HepG2 (cell line): ENCODE measurements around the gene KLRG1. TPM values are rescaled to one million over a fixed set of nuclear protein-coding genes. Genes with fewer than 3 reads are reported as not detected.

Experiments used
- ESRRA ChIP-seq: sonication (generic); formaldehyde crosslinking; IDR thresholded peaks from 2 replicates; pipeline ENCODE4 v1.5.1; 2020; ENCODE audit warnings: mild to moderate bottlenecking, low read depth, missing genetic modification reagents
- GATAD2A ChIP-seq: IDR thresholded peaks from 2 replicates; pipeline ENCODE4 v1.6.1; 2016
- GZF1 ChIP-seq: sonication (generic); formaldehyde crosslinking; IDR thresholded peaks from 2 replicates; pipeline ENCODE4 v1.5.1; 2020; ENCODE audit warnings: mild to moderate bottlenecking, missing genetic modification reagents
- KDM2A ChIP-seq: sonication (generic); formaldehyde crosslinking; IDR thresholded peaks from 2 replicates; pipeline ENCODE4 v1.4.0; 2020; ENCODE audit warnings: low read depth, missing genetic modification reagents, borderline replicate concordance
- MTF1 ChIP-seq: sonication (generic); formaldehyde crosslinking; IDR thresholded peaks from 2 replicates; pipeline ENCODE4 v1.5.0; 2020; ENCODE audit warnings: missing genetic modification reagents
- NFKBIZ ChIP-seq: IDR thresholded peaks from 2 replicates; pipeline ENCODE4 v1.6.1; 2018; ENCODE audit warnings: missing genetic modification reagents, missing compliant biosample characterization
- ZBTB3 ChIP-seq: sonication (generic); formaldehyde crosslinking; IDR thresholded peaks from 2 replicates; pipeline ENCODE4 v1.4.0; 2020; ENCODE audit warnings: low read depth, mild to moderate bottlenecking, moderate library complexity, missing genetic modification reagents, borderline replicate concordance
- polyA plus RNA-seq, 8 experiments: library from polyadenylated mRNA; depleted of rRNA in 3 of 8; stranded (reverse) in 7 of 8; unstranded in 1 of 8; fragments of >200 nt; fragmentation: Illumina TruSeq in 4 of 8; extraction: Trizol in 4 of 8; gene quantifications; 2 replicates each; pipeline versions ENCODE4 v1.2.1 to v1.2.3, GENCODE V29; 2011 to 2016; ENCODE audit warnings: low read depth in 4 of 8, missing spikeins in 1 of 8, mixed read lengths in 1 of 8; ENCODE audit not compliant: insufficient read depth in 1 of 8
- total RNA-seq, 5 experiments: library from RNA; depleted of rRNA; stranded (reverse); fragments of >200 nt; fragmentation: Illumina TruSeq; extraction: Trizol; gene quantifications; 2 replicates each; pipeline ENCODE4 v1.2.3, GENCODE V29; 2016; ENCODE audit warnings: low read depth in 1 of 5
- TF ChIP-seq, protein P1 (sequence below): sonication (generic); formaldehyde crosslinking; IDR thresholded peaks from 2 replicates; pipeline ENCODE4 v1.5.0; 2020; ENCODE audit warnings: mild to moderate bottlenecking, low read depth, missing genetic modification reagents, borderline replicate concordance
- TF ChIP-seq, protein P2 (sequence below): sonication (generic); formaldehyde crosslinking; IDR thresholded peaks from 2 replicates; pipeline ENCODE4 v1.5.1; 2020; ENCODE audit warnings: mild to moderate bottlenecking, missing genetic modification reagents, borderline replicate concordance

KLRG1 gene
- total and polyA plus RNA-seq, 2 of the 13 experiments (the other 11 are each of a cell fraction or from before 2014, with no cell fraction given), result 1.2 to 1.7 TPM

DNA sequence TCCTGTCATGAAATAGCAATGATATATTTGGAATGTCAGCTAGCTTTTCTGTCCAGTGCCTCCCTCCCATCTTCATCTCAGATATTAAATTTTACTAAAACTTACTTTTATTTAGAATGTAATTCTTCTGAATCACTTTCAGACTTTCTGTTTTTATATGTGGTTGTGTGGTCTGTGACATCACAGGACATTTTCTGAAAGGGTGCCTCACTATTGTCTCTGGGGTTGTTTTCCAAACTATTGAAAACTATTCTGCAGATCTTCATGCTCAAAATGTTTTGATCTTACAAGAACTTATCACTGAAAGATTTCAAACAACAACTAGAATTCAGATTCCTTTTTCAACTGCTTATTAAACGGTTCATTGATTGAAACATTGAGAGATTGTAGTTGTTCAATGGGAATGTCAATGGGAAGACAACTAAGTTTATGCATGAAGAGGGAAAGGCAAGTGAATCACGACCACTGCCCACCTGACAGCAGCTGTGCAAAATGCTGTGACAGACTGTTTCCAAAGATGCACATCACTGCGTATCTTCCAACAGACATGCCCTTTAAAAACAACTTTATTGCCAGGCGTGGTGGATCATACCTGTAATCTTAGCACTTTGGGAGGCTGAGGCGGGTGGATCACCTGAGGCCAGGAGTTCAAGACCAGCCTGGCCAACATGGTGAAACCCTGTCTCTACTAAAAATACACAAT, 51.3 kb downstream of the KLRG1 start (continued):
- no peak for TF ChIP-seq GZF1 (CRISPR knock-in tag)
- no peak for TF ChIP-seq GATAD2A (CRISPR knock-in tag)
- TF ChIP-seq, protein P1, sequence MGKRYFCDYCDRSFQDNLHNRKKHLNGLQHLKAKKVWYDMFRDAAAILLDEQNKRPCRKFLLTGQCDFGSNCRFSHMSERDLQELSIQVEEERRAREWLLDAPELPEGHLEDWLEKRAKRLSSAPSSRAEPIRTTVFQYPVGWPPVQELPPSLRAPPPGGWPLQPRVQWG (CRISPR knock-in tag), result no peak
- no peak for TF ChIP-seq KDM2A (CRISPR knock-in tag)
- TF ChIP-seq ZBTB3 (CRISPR knock-in tag), result no peak
- TF ChIP-seq ESRRA (CRISPR knock-in tag), result no peak
- TF ChIP-seq NFKBIZ (CRISPR knock-in tag), result no peak
- TF ChIP-seq, protein P2, sequence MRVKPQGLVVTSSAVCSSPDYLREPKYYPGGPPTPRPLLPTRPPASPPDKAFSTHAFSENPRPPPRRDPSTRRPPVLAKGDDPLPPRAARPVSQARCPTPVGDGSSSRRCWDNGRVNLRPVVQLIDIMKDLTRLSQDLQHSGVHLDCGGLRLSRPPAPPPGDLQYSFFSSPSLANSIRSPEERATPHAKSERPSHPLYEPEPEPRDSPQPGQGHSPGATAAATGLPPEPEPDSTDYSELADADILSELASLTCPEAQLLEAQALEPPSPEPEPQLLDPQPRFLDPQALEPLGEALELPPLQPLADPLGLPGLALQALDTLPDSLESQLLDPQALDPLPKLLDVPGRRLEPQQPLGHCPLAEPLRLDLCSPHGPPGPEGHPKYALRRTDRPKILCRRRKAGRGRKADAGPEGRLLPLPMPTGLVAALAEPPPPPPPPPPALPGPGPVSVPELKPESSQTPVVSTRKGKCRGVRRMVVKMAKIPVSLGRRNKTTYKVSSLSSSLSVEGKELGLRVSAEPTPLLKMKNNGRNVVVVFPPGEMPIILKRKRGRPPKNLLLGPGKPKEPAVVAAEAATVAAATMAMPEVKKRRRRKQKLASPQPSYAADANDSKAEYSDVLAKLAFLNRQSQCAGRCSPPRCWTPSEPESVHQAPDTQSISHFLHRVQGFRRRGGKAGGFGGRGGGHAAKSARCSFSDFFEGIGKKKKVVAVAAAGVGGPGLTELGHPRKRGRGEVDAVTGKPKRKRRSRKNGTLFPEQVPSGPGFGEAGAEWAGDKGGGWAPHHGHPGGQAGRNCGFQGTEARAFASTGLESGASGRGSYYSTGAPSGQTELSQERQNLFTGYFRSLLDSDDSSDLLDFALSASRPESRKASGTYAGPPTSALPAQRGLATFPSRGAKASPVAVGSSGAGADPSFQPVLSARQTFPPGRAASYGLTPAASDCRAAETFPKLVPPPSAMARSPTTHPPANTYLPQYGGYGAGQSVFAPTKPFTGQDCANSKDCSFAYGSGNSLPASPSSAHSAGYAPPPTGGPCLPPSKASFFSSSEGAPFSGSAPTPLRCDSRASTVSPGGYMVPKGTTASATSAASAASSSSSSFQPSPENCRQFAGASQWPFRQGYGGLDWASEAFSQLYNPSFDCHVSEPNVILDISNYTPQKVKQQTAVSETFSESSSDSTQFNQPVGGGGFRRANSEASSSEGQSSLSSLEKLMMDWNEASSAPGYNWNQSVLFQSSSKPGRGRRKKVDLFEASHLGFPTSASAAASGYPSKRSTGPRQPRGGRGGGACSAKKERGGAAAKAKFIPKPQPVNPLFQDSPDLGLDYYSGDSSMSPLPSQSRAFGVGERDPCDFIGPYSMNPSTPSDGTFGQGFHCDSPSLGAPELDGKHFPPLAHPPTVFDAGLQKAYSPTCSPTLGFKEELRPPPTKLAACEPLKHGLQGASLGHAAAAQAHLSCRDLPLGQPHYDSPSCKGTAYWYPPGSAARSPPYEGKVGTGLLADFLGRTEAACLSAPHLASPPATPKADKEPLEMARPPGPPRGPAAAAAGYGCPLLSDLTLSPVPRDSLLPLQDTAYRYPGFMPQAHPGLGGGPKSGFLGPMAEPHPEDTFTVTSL (CRISPR knock-in tag), result no peak
- TF ChIP-seq MTF1 (CRISPR knock-in tag), result no peak
